HG02840 (cell line): Measurements from ENCODE around the gene SLAMF6.
"Not testable (repeated sequence)": the region's sequence is repeated elsewhere in the genome, so short reads cannot be mapped to it uniquely, and the experiment has no call there.

ENCODE experiments used
- ATAC-seq: cut with Tn5 transposase; IDR thresholded peaks from one replicate; pipeline ENCODE4 v1.9.1; 2021; ENCODE audit warnings: mild to moderate bottlenecking, moderate library complexity, moderate number of reproducible peaks; ENCODE audit not compliant: unreplicated experiment, low FRiP score

The SLAMF6 gene

DNA sequence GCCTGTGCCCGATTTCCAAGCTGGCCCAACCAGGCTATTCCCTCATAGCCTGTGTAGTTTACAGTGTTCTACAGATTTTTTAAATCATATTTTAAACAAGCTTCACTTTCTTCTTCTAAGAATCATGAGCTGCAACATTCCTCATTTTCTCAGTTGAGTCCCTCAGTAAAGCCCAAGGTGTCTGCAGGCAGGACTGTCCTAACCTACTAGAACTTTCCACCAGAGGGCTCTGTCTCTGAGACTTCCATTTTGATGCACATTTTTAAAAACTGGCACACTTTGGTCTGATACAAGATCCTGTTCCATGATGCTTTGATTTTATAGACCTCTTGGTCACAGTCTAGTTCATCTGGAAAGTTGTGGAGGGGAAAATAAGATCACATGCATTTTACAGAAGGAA lies 21.6 kb upstream of the SLAMF6 start:
- ATAC-seq = no peak

DNA sequence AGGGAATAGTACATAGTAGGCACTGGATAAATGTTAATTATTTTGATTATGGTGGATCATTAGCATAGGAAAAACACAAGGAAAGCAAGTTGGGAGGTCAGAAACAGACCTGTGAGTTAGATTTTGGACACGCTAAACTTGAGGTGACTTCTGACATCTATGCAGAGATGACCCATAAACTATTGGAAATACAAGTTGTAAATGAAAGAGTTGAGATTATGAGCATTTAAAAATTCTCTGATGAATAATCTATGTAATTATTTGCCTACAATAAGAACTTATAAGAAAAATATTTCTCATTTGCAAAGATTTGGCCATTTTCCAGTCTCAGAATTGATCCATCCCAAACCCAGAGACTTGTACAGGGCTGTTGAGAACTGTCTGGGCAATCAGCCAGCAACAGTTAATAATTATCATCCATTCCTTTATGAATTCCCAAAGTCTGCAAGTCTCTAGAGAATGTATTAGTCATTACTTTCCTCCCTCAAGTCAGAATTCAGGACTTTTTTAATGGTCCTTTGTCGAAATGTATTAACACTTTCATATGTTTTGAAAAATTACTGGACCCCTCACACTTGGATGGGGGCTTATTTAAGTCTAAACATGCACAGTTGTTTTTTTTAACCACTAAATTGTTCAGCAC lies 19.4 kb upstream of the SLAMF6 start:
- ATAC-seq = no peak

DNA sequence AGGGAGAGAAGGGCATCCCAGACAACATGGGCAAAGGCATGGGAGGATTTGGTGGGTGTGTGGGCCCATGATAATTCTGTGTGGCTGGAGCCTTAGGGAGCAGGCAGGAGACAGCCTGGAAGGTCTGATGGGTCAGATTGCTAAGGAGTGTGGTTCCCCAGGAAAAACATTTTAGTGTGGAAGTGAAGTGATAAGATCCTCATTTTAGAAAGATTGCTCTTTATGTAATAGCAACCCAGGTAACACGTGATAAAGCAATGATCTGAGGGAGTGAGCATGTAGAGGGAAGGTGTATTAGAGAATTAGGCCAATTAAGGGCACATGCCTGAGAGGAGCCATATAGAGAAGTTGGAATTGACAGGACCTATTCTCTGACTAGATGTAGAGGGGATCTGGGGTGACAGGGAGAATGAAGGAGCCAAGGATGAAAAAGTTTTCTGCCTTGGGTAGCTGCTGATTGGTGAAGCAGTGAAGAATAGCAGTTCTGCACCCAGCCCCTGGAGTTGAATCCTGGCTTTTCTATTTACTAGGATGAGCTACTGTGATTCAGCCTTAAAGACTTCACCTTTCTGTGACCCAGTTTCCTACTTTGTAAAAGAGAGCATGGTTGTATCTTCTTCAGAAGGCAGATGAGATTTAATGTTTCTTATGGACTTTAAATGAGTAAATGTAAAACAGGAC lies 18.7 kb upstream of the SLAMF6 start:
- no peak for ATAC-seq

DNA sequence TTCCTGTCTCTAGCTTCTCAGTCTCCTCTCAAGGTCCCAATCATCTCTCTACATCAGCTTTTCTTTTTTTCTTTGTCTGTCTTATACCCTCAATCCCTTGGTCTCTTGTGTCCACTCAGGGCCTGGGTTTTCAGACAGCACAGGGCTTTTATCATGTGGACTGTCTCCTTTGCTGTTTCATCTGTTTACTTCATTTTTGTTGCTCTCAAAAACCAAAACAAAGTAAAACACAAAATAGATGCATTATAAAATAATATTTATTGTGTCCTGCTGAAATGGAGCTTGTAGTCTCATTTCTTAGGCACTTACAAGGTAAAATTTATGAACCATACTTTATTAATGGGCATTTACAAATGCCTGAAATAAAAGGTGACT lies 17.8 kb upstream of the SLAMF6 start:
- ATAC-seq = no peak

DNA sequence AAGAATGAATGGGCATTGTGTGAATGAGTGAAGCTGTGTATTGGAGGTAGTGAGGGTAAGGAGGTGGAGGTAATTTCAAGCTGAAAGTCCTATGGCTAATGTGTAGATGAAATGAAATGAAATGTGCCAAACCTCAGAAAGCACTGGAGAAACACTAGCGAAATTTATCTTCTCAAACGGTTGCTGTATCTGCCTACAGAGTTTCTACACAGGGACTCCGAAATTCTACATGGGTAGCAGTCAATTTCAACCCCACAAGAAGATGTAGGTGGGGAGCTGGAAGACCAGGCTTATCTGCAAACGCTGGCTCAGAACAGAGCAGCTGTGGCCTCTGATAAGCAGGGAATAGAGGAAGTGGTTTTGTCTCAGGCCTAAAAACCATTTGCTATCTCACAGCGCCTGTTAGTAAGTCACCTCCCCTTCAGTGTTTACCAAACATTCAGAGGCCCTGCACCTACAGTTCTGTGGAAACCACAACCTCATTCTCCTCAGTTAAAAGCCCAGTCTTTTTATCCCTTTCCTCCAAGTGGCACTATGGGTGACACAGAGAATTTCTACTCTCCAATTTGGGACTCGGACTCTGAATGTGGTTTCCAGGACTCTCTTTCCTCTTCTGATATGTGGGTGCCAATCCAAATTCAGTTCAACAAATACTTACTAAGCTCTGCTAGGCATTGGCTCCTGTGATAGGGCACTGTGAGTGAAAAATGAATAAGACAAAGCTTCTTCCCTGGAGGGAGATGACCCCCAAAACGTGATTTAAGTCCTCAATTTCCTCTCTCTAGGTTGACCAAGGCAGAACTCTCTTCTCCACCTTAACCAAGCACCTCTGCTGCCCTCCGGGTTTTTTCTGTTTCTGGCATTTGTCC lies 17.2 kb upstream of the SLAMF6 start:
- peak; percentile 89 for ATAC-seq

DNA sequence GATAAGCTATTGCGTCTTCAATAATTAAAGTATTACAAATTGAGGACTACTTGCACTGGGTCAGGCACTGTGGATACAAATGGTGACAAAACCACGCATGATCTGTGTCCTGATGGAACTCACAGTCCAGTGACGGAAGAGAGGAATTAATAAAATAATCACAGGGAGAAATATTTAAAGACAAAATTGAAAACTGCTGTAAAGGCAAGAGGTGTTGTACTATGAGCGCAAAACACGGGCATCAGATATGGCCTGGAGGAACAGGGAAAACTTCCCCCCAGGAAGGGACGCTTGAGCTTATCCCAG lies 16.6 kb upstream of the SLAMF6 start:
- ATAC-seq = no peak

DNA sequence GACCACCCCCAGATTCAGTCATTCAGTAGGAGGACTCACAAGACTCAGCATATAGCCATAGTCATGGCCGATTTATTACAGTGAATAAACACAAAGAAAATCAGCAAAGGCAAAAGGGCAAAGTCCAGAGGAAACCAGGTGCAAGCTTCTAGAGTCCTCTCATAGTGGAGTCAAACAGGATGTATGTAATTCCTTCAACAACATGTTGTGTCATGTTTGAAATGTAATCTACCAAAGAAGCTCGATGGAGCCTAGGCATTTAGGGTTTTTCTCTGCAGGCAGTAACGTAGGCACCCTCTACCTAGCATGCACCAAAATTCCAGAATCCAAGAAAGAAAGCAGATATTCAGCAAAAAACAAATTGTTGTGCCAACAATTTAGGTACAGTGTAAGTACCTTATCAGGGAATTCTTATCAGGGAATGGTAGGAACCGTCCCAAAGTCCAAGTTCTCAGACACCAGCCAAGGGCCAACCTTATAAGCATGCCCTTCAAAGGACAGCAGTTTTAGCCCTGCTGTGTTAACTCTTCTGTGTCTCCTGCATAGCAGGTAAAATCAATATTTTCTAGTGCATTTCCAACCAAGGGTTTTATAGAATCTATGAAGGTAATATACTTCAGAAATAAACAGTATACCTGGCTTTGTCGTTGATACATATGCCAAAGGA lies 16.1 kb upstream of the SLAMF6 start:
- no peak for ATAC-seq

DNA sequence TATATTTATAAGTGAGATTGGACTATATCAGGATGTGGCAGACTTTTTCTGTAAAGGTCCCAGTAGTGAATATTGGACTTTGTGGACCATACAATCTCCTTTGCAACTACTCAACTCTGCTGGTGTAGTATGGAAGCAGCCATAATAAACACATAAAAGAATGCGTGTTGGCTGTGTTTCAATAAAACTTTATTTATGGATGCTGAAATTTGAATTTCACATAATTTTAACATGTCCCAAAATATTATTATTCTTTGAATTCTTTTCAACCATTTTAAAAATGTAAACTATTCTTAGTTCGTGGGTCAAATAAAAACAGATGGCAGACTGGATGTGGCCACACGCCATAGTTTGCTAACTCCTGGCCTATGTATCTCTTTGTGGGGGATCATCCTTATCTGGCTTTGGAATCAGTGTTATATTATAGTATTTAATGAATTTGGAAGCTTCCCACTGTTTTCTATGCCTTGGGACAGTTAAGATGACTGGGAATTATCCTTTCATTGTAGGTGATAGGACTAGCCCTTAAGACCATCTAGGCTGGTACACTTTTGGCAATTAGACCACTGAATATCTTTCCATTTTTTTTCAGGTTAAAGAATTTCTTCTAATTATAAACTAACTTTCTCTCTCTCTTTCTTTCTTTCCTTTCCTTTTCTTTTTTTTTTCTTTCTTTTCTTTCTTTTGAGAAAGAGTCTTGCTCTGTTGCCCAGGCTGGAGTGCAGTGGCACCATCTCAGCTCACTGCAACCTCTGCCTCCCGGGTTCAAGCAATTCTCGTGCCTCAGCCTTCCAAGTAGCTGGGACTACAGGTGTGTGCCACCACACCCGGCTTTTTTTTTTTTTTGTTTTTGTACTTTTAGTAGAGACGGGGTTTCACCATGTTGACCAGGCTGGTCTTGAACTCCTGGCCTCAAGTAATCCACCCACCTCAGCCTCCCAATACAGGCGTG lies 14.9 kb upstream of the SLAMF6 start:
- ATAC-seq = no peak

DNA sequence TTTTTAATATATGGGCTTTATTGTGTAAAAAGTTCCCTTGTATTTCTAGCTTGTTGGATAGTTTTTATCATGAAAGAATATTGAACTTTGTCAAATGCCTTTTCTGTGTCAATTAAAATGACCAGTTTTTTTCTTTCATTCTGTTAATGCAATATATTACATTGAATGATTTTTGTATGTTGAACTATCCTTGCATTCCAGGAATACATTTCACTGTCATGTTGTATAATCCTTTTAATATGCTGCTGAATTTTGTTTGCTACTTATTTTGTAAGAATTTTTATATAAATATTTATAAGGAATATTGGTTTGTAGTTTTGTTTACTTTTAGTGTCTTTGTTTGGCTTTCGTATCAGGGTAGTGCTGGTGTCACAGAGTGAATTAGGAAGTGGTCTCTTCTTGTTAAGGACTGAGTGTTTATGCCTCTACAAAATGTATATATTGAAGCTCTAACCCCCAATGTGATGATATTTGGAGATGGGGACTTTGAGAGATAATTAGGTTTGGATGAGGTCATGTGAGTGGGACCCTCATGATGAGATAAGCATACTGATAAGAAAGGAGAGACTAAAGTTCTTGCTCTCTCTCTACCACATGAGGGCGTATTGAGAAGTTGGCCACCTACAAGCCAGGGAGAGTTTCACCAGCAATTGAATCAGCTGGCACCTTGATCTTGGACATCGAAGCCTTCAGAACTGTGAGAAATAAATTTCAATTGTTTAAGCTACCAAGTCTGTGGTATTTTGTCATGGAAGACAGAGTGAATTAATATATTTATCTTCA lies 12.0 kb upstream of the SLAMF6 start:
- no peak for ATAC-seq

DNA sequence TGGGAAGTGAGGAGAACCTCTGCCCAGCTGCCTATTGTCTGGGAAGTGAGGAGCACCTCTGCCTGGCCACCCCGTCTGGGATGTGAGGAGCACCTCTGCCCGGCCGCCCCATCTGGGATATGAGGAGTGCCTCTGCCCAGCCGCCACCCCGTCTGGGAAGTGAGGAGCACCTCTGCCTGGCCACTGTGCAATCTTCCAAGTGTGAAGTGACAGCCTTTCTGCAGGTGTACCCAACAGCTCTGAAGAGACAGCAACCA lies 9.4 kb upstream of the SLAMF6 start:
- not testable (repeated sequence) for ATAC-seq

DNA sequence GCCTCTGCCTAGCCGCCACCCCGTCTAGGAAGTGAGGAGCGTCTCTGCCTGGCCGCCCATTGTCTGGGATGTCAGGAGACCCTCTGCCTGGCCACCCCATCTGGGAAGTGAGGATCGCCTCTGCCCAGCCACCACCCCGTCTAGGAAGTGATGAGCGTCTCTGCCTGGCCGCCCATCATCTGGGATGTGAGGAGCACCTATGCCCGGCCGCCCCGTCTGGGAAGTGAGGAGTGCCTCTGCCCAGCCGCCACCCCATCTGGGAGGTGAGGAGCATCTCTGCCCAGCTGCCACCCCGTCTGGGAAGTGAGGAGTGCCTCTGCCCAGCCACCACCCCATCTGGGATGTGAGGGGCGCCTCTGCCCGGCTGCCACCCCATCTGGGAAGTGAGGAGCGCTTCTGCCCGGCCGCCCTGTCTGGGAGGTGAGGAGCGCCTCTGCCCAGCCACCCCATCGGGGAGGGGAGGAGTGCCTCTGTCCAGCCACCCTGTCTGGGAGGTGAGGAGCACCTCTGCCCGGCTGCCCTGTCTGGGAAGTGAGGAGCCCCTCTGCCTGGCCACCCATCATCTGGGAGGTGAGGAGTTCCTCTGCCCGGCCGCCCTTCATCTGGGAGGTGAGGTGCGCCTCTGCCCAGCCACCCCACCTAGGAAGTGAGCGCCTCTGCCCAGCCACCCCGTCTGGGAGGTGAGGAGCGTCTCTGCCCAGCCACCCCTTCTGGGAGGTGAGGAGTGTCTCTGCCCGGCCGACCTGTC lies 8.9 kb upstream of the SLAMF6 start:
- not testable (repeated sequence) for ATAC-seq

DNA sequence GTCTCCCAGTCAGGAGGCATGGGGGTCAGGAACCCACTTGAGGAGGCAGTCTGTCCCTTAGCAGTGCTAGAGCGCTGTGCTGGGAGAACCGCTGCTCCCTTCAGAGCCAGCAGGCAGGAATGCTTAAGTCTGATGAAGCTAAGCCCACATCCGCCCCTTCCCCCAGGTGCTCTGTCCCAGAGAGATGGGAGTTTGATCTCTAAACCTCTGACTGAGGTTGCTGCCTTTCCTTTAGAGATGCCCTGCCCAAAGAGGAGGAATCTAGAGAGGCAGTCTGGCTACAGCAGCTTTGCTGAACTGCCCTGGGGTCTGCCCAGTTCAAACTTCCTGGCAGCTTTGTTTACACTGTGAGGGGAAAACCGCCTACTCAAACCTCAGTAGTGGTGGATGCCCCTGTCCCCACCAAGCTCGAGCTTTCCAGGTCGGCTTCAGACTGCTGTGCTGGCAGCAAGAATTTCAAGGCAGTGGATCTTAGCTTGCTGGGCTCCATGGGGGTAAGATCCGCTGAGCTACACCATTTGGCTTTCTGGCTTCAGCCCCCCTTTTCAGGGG lies 6.4 kb upstream of the SLAMF6 start:
- ATAC-seq = not testable (repeated sequence)

DNA sequence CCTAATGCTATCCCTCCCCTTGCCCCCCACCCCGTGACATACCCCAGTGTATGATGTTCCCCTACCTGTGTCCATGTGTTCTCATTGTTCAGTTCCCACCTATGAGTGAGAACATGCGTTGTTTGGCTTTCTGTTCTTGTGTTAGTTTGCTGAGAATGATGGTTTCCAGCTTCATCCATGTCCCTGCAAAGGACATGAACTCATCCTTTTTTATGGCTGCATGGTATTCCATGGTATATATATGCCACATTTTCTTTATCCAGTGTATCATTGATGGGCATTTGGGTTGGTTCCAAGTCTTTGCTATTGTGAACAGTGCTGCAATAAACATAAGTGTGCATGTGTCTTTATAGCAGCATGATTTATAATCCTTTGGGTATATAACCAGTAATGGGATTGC lies 734 bp upstream of the SLAMF6 start:
- not testable (repeated sequence) for ATAC-seq

DNA sequence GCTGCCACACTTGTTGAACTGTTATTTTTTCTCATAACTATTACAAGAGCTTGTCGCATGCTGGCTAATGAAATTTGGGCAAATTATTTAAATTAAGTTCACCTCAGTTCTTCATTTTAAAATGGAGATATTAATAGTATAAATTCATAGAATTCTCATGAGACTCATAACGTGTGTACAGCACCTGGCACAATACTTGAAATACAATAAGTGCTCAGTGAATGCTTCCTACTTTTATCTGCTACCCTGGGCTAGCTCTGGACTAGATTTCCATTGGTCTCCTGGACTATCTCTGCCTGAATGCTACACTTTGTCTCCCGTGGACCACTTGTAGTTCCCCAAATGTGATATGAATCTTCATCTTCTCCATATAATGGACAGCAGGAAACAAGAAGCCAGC lies 919 bp downstream of the SLAMF6 start:
- ATAC-seq = no peak

DNA sequence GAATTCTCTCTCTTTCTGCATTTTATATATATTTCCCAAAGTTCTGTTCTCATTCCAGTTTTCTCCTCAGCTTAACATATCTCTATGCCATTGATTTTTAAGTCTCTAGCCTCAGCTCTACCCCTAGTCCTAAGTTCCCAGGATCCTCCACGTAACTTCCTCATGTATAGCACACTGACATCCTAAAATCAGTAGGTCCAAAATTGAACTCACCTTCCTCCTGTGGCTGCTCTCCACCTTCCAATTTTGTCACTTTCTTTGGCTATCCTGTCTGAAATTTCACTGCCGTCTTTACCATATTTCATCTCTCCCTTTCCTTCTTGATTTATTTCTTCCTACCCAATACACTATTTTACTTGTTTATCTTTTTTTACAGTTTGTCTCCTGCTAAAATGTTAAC lies 1.5 kb downstream of the SLAMF6 start:
- ATAC-seq = no peak

DNA sequence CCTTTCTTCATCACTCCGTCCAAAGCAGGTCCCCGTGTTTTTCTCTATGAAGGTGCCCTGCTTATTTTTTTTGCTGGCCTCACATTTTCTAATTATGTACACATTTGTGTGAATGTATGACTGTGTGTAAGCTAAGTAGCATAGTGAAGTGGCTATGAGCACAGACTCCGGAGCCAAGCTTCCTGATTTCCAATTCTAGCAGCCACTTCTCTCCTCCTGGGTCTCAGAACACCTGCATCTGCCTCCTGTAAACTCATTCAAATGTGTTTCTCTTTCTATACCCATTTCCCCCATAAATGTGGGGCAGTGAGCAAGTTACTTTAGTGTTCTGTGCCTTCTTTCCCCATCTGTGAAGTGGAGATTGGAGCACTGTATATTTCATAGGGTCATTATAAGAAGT lies 2.1 kb downstream of the SLAMF6 start:
- ATAC-seq = no peak

DNA sequence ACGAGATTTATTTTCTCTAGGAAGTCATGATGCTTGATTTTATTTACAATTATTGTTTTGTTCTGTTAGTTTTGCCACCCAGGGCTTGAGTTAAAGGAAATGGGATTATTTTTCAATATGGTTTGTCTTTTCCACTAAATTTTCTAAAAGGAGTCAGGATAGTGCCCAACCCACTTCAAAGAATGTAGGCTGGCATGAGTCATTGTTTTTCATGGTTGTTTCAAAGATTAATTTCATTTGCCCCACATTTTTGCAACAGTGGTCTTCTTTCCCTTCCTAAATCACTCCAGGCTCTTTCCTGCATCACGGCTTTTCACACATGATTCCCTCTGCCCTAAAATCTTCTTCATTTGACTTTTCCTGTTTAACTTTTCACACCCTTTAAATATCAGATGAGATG lies 2.5 kb downstream of the SLAMF6 start:
- ATAC-seq = no peak

DNA sequence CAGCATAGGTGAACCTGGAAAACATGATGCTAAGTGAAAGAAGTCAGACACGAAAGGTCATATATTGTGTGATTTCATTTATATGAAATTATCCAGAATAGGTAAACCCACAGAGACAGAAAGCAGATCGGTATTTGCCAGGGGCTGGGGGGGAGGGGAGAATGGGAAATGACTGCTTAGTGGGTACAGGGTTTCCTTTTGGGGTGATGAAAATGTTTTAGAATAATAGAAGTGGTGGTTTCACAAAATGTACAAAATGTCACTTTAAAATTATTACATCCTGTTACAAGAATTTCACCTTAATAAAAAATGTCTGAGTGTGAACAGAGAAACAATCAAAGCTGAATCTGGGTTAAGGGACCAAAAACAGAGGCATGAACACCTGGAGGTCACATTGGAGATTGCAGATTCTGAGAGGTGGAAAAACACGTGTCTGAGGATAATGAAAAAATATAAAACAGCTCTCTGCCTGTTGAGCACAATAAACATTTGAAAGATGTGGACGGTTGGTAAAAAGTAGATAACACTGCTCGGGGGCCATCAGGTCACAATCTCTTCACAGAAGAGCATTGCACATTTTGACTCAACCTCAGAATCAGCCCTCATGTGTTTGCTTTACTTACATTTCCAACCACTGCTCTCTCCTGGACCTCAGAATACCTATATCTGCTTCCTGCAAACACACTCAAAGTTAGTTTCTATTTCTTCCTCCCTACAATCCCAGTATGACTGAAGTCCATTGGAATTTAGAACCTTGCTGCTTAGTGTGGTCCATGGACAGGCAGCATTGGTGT lies 3.2 kb downstream of the SLAMF6 start:
- ATAC-seq = no peak
